ENCODE results near the gene SS18L1. TPM values are rescaled to one million over a fixed set of nuclear protein-coding genes. Genes with fewer than 3 reads are reported as not detected.

The SS18L1 gene
- total and polyA plus RNA-seq, 3 donors from 2014 or later: 16.2 to 69.5 (median 54.6) TPM

DNA sequence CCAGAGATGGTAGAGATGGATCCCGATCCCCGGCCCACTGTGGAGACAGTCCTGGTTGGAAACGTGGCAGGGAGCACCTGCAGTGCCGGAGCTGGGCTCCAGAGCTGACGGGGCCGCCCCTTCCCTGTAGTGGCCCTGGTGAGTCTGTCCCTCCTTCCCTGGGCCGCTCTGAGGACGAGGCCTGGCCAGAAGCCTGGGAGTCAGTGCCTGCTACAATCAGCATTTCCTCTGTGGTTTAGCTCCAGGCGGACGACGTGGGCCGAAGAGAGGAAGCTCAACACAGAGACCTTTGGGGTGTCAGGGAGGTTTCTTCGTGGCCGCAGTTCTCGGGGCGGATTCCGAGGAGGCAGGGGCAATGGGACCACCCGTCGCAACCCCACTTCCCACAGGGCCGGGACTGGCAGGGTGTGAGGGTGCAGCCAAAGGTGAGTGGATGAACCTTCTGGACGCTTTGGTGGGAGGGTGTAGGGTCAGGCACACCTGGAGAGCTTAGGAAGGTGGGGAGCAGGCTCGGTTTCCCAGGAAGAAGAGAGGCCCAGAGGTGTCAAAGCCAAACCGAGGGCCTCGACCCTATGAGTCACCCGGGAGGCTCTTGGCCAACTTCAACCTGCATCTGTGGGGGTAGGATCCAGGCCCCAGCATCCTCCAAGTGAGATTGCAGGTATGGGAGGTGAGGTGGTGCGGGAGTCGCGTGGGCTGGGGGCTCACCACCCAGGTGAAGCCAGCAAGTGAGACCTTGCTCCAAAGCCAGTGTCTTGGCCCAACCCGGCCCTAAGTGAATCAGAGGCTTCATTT lies 10.3 kb upstream of the SS18L1 start:
- no peaks in the 10 kb centered on the region for H3K27me3 ChIP-seq
- TF ChIP-seq CTCF (IDR thresholded peaks at IDR 0.05) (no peak), POLR2A (IDR thresholded peaks at IDR 0.05) (no peak)
- no peaks in the 10 kb centered on the region for H3K9me3 ChIP-seq
- H3K27ac ChIP-seq: peak overlapping the region; percentile 35
- no peaks in the 10 kb centered on the region for H3K36me3 ChIP-seq (ENCODE audit: low read depth, missing control alignments)
- intact Hi-C loops (cut with DNase I; ENCODE audit: low total_unique reads): no loop called here
- WGBS, 2 donors: 70 to 83% methylated on average over 22 to 29 of the region's 29 CpGs
- peaks cover 4% of the 10 kb centered on the region for H3K4me1 ChIP-seq
- no peak for DNase-seq
- no peak overlapping the region for H3K4me3 ChIP-seq

DNA sequence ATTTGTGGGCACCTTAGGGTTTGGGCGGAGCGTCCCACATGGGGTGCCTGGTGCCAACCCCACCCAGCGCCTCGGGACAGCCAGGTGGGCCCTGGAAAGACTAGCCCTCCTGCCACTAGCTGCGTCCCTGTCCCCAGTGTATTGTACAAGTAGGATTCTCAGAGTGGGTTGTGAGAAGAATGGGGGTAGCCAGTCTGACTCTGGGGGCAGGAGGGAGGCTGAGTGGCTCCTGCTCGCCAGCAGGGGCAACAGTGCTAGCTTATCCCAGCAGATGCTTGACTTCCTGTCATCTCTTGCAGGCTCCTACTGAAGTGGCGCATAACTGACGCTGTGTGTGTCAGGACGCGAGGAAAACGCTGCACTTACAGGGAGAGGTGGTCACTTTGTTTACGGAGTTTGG lies 9.7 kb upstream of the SS18L1 start:
- WGBS, 2 donors: 78 to 79% methylated on average over 7 to 12 of the region's 12 CpGs
- TF ChIP-seq CTCF (IDR thresholded peaks at IDR 0.05) (no peak), POLR2A (IDR thresholded peaks at IDR 0.05) (no peak)
- Histone ChIP-seq H3K9me3 (no peaks in the 10 kb centered on the region), H3K4me1 (peaks cover 4% of the 10 kb centered on the region), H3K27me3 (no peaks in the 10 kb centered on the region), H3K4me3 (no peak overlapping the region), H3K27ac (peak overlapping the region in 1 of 2 donors; percentile 17), H3K36me3 (ENCODE audit: low read depth, missing control alignments) (no peaks in the 10 kb centered on the region)
- DNase-seq: no peak
- intact Hi-C loops (cut with DNase I; ENCODE audit: low total_unique reads): no loop called here

DNA sequence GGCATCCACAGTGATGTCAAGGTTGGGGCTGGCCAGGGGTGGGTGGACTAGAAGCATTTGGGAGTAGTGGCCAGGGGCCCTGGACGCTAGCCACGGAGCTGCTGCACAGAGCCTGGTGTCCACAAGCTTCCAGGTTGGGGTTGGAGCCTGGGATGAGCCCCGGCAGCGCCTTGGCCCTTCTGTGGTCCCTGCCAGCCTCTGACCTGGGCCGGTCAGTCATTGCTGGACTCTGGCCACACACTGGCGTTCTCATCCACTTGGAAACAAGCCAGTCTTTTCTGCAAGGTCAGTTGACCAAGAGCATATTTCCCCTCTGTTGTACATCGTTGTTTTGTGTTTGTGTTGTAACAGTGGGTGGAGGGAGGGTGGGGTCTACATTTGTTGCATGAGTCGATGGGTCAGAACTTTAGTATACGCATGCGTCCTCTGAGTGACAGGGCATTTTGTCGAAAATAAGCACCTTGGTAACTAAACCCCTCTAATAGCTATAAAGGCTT lies 8.8 kb upstream of the SS18L1 start:
- intact Hi-C loops (cut with DNase I; ENCODE audit: low total_unique reads): no loop called here
- 31 to 56% methylated on average over 7 to 11 of the region's 11 CpGs for WGBS, 2 donors
- Histone ChIP-seq H3K9me3 (no peaks in the 10 kb centered on the region), H3K4me3 (no peak overlapping the region), H3K4me1 (peaks cover 4% of the 10 kb centered on the region), H3K27ac (peak overlapping the region in 1 of 2 donors; percentile 17), H3K27me3 (no peaks in the 10 kb centered on the region), H3K36me3 (ENCODE audit: low read depth, missing control alignments) (no peaks in the 10 kb centered on the region)
- TF ChIP-seq CTCF (IDR thresholded peaks at IDR 0.05) (no peak), POLR2A (IDR thresholded peaks at IDR 0.05) (no peak)
- DNase-seq: peak; percentile 69

GRCh38 chr20:62135573-62136266 lies 7.8 kb upstream of the SS18L1 start:
- H3K9me3 ChIP-seq: no peaks in the 10 kb centered on the region
- H3K27me3 ChIP-seq: no peaks in the 10 kb centered on the region
- WGBS, 2 donors: 76 to 85% methylated on average over 8 of the region's 8 CpGs
- DNase-seq: no peak
- peak overlapping the region; percentile 7 to 45 for H3K27ac ChIP-seq
- no peak overlapping the region for H3K4me3 ChIP-seq
- H3K36me3 ChIP-seq (ENCODE audit: low read depth, missing control alignments): no peaks in the 10 kb centered on the region
- TF ChIP-seq POLR2A (IDR thresholded peaks at IDR 0.05): no peak
- TF ChIP-seq CTCF (IDR thresholded peaks at IDR 0.05): no peak
- peaks cover 6% of the 10 kb centered on the region for H3K4me1 ChIP-seq
- intact Hi-C loops (cut with DNase I; ENCODE audit: low total_unique reads): no loop called here

Measured in testis (tissue), 3 donors.